ENCODE measurements around the gene TOR1B.

Gene TOR1B

GRCh38 chr9:129812385-129812784, 9.4 kb downstream of the TOR1B start:
- no peaks in the 10 kb centered on the region for H3K27me3 ChIP-seq (replicated peaks; ENCODE audit: control insufficient read depth, insufficient read depth, low read length)
- DNase-seq (ENCODE audit: extremely low read depth, insufficient read length): no peak
- H3K36me3 ChIP-seq (ENCODE audit: control insufficient read depth, insufficient read depth, low read length): peaks cover 33% of the 10 kb centered on the region
- TF ChIP-seq CTCF (IDR thresholded peaks at IDR 0.05; ENCODE audit: insufficient read depth, low read length, poor library complexity, severe bottlenecking): no peak
- H3K4me3 ChIP-seq (replicated peaks; ENCODE audit: low read depth, low read length): no peak overlapping the region

DNA sequence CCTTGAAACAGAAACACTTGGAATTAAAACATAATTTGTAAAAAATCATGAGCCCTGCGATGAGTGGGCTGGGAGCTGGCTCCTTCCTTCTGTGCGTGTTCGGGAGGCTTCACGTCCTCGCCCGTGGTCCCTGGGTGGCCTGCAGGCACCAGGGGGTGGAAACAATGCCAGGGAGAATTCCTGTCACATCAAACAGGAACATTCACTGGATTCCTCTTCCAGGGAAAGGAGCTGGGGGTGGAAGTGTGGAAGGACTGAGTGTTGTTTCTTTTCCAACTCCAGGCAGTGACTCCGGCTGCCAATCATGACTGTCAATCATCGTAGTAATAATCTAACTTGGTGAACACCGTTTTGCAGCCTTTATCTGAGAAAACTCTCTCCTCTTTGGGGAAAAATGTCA, 10.7 kb downstream of the TOR1B start:
- TF ChIP-seq CTCF (IDR thresholded peaks at IDR 0.05; ENCODE audit: insufficient read depth, low read length, poor library complexity, severe bottlenecking): no peak
- DNase-seq (ENCODE audit: extremely low read depth, insufficient read length): no peak
- peaks cover 34% of the 10 kb centered on the region for H3K36me3 ChIP-seq (ENCODE audit: control insufficient read depth, insufficient read depth, low read length)
- H3K4me3 ChIP-seq (replicated peaks; ENCODE audit: low read depth, low read length): no peak overlapping the region
- H3K27me3 ChIP-seq (replicated peaks; ENCODE audit: control insufficient read depth, insufficient read depth, low read length): no peaks in the 10 kb centered on the region

GRCh38 chr9:129814432-129815223, 11.6 kb downstream of the TOR1B start:
- TF ChIP-seq CTCF (IDR thresholded peaks at IDR 0.05; ENCODE audit: insufficient read depth, low read length, poor library complexity, severe bottlenecking): no peak
- no peak for DNase-seq (ENCODE audit: extremely low read depth, insufficient read length)
- no peaks in the 10 kb centered on the region for H3K27me3 ChIP-seq (replicated peaks; ENCODE audit: control insufficient read depth, insufficient read depth, low read length)
- peaks cover 32% of the 10 kb centered on the region for H3K36me3 ChIP-seq (ENCODE audit: control insufficient read depth, insufficient read depth, low read length)
- H3K4me3 ChIP-seq (replicated peaks; ENCODE audit: low read depth, low read length): no peak overlapping the region

GRCh38 chr9:129815278-129815677, 12.3 kb downstream of the TOR1B start:
- peaks cover 30% of the 10 kb centered on the region for H3K36me3 ChIP-seq (ENCODE audit: control insufficient read depth, insufficient read depth, low read length)
- no peak for DNase-seq (ENCODE audit: extremely low read depth, insufficient read length)
- no peak overlapping the region for H3K4me3 ChIP-seq (replicated peaks; ENCODE audit: low read depth, low read length)
- no peaks in the 10 kb centered on the region for H3K27me3 ChIP-seq (replicated peaks; ENCODE audit: control insufficient read depth, insufficient read depth, low read length)
- no peak for TF ChIP-seq CTCF (IDR thresholded peaks at IDR 0.05; ENCODE audit: insufficient read depth, low read length, poor library complexity, severe bottlenecking)

DNA sequence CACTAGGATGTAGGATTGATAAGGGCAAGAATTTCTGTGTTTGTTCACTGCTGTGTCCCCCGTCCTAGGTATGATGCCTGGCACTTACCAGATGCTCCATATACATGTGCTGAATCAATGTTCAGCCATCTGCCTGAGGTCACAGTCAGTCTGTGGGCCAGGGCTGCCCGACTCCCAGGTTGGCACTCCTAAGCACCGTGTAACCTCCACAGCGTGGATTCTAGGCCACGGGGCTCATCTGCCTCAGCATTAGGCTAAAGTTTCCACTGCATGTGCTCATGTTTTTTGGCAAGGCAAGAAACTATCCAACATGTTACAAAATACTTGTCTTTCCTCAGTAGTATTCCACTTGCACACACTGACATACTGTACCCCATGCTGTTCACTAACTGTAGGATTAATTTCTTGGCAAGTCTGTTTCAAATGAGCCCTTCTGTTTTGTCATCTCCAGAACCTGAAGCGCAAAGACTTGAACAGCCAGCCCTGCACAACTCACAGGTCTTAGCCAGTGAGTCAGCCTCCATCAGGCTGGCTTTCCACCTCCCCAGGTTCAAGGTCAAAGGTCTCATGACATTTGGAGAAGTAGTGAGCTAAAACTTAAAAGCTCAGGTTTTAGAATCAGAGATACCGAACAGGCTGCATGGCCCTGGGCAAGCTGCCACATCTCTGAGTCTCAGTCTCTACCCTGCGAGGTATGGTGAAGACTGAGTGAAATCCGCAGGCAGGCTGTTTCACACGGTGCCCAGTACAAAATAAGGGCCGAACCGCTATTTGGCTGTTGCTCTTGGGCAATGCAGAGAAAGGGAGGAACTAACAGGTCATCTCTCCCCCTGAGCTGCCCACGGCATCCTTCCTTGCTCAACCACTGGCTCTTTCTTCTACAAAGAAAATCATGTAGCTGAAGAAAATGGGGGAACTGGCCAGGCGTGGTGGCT, 13.8 kb downstream of the TOR1B start:
- H3K4me3 ChIP-seq (replicated peaks; ENCODE audit: low read depth, low read length): no peak overlapping the region
- no peak for DNase-seq (ENCODE audit: extremely low read depth, insufficient read length)
- no peak for TF ChIP-seq CTCF (IDR thresholded peaks at IDR 0.05; ENCODE audit: insufficient read depth, low read length, poor library complexity, severe bottlenecking)
- peaks cover 34% of the 10 kb centered on the region for H3K36me3 ChIP-seq (ENCODE audit: control insufficient read depth, insufficient read depth, low read length)
- H3K27me3 ChIP-seq (replicated peaks; ENCODE audit: control insufficient read depth, insufficient read depth, low read length): no peaks in the 10 kb centered on the region
